HEK293T (cell line): ENCODE results near the gene EZR.

Experiments used
- CTCF ChIA-PET: fragments of 350-600 bp; formaldehyde crosslinking; extraction: SDS; loops from one replicate; lab custom pipeline; 2021; ENCODE audit warnings: antibody characterized with exemption, inconsistent platforms; lab: Yijun Ruan, JAX
- POLR2A ChIA-PET: fragments of 350-600 bp; formaldehyde crosslinking; extraction: SDS; loops from one replicate; lab custom pipeline; 2020; ENCODE audit warnings: antibody characterized with exemption, inconsistent platforms; lab: Yijun Ruan, JAX
- DNase-seq: peaks from one replicate; pipeline ENCODE4 v3.0.0; 2012; ENCODE audit warnings: mixed read lengths; ENCODE audit errors: extremely low spot score
- ARNT ChIP-seq: fragments of 450-650 bp; IDR thresholded peaks from 2 replicates; pipeline ENCODE4 v1.6.1; 2017; ENCODE audit warnings: mild to moderate bottlenecking
- BHLHE40 ChIP-seq: fragments of 450-650 bp; IDR thresholded peaks from 2 replicates; pipeline ENCODE4 v1.6.1; 2016; ENCODE audit warnings: mild to moderate bottlenecking, moderate library complexity, borderline replicate concordance
- CTBP1 ChIP-seq: fragments of 450-650 bp; IDR thresholded peaks from 2 replicates; pipeline ENCODE4 v1.6.1; 2016; ENCODE audit warnings: borderline replicate concordance
- ELF4 ChIP-seq: fragments of 450-650 bp; IDR thresholded peaks from 2 replicates; pipeline ENCODE4 v1.6.1; 2017; ENCODE audit warnings: antibody characterized with exemption
- FOXA1 ChIP-seq: fragments of 450-650 bp; IDR thresholded peaks from 2 replicates; pipeline ENCODE4 v1.6.1; 2016; ENCODE audit warnings: mild to moderate bottlenecking
- FOXK2 ChIP-seq: fragments of 450-650 bp; IDR thresholded peaks from 2 replicates; pipeline ENCODE4 v1.6.1; 2016; ENCODE audit warnings: mild to moderate bottlenecking
- FOXM1 ChIP-seq: fragments of 450-650 bp; IDR thresholded peaks from 2 replicates; pipeline ENCODE4 v1.6.1; 2017; ENCODE audit warnings: mild to moderate bottlenecking, borderline replicate concordance
- HDGF ChIP-seq: fragments of 450-650 bp; IDR thresholded peaks from 2 replicates; pipeline ENCODE4 v1.6.1; 2017; ENCODE audit warnings: antibody characterized with exemption, borderline replicate concordance
- L3MBTL2 ChIP-seq: fragments of 450-650 bp; conservative IDR thresholded peaks from 2 replicates; pipeline ENCODE4 v1.6.1; 2016; ENCODE audit warnings: mild to moderate bottlenecking
- LEF1 ChIP-seq: fragments of 450-650 bp; IDR thresholded peaks from 2 replicates; pipeline ENCODE4 v1.6.1; 2017; ENCODE audit warnings: mild to moderate bottlenecking, borderline replicate concordance
- NFRKB ChIP-seq: fragments of 450-650 bp; IDR thresholded peaks from 2 replicates; pipeline ENCODE4 v1.6.1; 2016; ENCODE audit warnings: mild to moderate bottlenecking, moderate library complexity
- PKNOX1 ChIP-seq: fragments of 450-650 bp; IDR thresholded peaks from 2 replicates; pipeline ENCODE4 v1.6.1; 2016
- SP1 ChIP-seq: fragments of 450-650 bp; IDR thresholded peaks from 2 replicates; pipeline ENCODE4 v1.6.1; 2017
- SUZ12 ChIP-seq: fragments of 450-650 bp; IDR thresholded peaks from 2 replicates; pipeline ENCODE4 v1.6.1; 2016; ENCODE audit warnings: mild to moderate bottlenecking
- TARDBP ChIP-seq: fragments of 450-650 bp; IDR thresholded peaks from 2 replicates; pipeline ENCODE4 v1.6.1; 2016
- ZNF384 ChIP-seq: fragments of 450-650 bp; IDR thresholded peaks from 2 replicates; pipeline ENCODE4 v1.6.1; 2016

The EZR gene

DNA sequence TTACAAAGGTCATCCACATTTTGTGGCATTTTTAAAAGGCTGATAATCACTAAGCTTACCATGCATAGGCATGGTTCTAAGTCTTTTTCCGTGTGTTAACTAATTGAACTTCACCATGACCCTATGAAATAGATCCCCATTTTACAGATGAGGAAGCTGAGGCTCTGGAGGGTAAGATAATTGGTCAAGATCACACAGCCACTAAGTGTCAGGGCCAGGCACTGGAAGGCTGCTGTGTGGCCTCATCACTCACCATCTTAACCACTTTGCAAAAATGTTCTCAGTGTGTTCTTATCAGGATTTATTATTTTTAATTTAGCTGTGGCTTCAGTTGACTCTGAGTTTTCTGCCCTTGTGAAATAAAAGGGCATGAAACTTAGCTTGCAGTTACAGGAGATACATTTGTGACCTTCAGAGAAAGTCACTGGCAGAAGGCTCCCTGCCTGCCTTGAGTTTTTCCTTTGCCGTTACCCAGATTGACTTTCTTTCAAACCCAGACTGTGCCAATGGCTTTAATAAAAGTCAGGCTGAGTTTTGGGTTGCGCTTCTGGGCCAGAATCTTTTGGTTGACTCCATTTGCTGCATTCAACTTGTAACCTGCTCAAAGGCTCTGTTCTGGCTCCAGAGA lies 82.0 kb downstream of the EZR start:
- ChIA-PET POLR2A (no interaction called here), CTCF (interaction anchor here (0.6 to 1.3 kb wide), 2 partner anchors 18 to 235 kb away, joined by 3 to 4 read pairs; no protein-coding TSS in a partner anchor)
- no peak for DNase-seq
- TF ChIP-seq ZNF384 (no peak), PKNOX1 (no peak), NFRKB (no peak), BHLHE40 (no peak), ELF4 (no peak), L3MBTL2 (no peak)

DNA sequence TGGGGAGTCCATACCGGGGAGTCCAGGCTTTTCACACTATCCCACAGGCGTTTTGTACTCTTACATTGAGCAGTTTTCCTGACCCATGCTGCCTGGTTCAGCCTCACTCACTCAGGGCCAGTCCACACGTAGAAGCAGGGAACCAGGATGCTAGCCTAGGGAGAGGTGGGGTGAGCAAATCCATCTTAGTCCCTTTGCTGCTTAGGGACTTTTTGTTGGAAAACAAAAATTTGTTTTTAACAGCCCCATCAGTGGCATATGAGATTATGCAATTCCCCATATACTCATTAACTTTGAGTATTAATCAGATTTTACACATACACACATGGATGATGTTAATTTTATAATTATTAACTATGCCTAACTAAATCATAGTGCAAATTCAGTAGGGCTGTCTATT lies 84.2 kb downstream of the EZR start:
- CTCF ChIA-PET: interaction anchor here (0.6 kb wide), 1 partner anchor 257 kb away, joined by 3 read pairs; no protein-coding TSS in a partner anchor
- no peak for DNase-seq
- TF ChIP-seq FOXM1 (no peak), CTBP1 (no peak), NFRKB (no peak), BHLHE40 (no peak), ZNF384 (no peak), L3MBTL2 (no peak), ELF4 (no peak), PKNOX1 (no peak), TARDBP (no peak), FOXK2 (no peak), FOXA1 (no peak), SUZ12 (no peak), HDGF (no peak)
- POLR2A ChIA-PET: no interaction called here

- ChIA-PET POLR2A (no interaction called here), CTCF (no interaction called here)
- no peak for TF ChIP-seq FOXM1
- no peak for TF ChIP-seq ELF4
- TF ChIP-seq ZNF384: no peak
- no peak for TF ChIP-seq ARNT
- TF ChIP-seq CTBP1: no peak
- TF ChIP-seq HDGF: no peak
- no peak for TF ChIP-seq L3MBTL2
- no peak for TF ChIP-seq TARDBP
- TF ChIP-seq FOXA1: no peak
- no peak for DNase-seq
Observed at GRCh38 chr6:158730541-158730907, 88.6 kb downstream of the EZR start.

DNA sequence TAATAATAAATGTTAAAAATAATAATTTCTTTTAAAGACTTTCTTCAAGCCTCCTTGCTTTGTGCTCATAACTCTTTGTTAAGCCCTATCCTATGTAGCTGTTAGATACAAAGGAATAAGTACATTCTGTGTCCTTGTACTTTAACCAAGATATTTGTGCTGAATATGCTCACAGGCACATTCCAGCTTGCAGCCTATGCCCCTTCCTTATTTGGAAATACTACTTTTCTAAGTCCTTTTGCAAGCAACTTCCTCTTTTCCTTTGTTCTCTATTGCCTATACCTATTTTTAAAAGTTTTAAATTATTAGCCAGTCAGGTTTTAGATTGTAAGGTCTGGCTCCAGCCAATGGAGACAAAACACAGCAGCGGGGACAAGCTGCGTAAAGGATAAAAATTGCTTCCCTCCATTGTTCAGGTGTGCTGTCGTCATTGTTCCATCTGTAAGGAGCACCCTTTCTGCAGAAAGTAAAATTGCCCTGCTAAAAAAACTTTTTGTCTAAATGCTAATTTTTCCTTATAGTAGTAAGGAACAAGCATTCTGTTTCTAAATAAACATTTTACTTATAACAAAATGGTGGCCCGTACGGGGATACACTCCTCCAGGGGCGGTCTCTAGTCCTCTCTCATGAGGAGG lies 89.1 kb downstream of the EZR start:
- no peak for TF ChIP-seq SP1
- no peak for TF ChIP-seq PKNOX1
- TF ChIP-seq FOXA1: no peak
- TF ChIP-seq LEF1: no peak
- TF ChIP-seq FOXK2: no peak
- no peak for TF ChIP-seq ELF4
- TF ChIP-seq BHLHE40: no peak
- TF ChIP-seq L3MBTL2: no peak
- TF ChIP-seq ARNT: no peak
- TF ChIP-seq SUZ12: no peak
- no peak for TF ChIP-seq FOXM1
- TF ChIP-seq ZNF384: no peak
- TF ChIP-seq NFRKB: no peak
- no peak for TF ChIP-seq TARDBP
- TF ChIP-seq CTBP1: no peak
- TF ChIP-seq HDGF: no peak
- CTCF ChIA-PET: no interaction called here
- no peak for DNase-seq
- POLR2A ChIA-PET: no interaction called here

GRCh38 chr6:158725704-158726103 lies 93.5 kb downstream of the EZR start:
- ChIA-PET POLR2A (no interaction called here), CTCF (no interaction called here)
- no peak for DNase-seq
- TF ChIP-seq ZNF384 (no peak), BHLHE40 (no peak), FOXM1 (no peak), ELF4 (no peak), CTBP1 (no peak), FOXK2 (no peak), PKNOX1 (no peak), SUZ12 (no peak), SP1 (no peak), HDGF (no peak)
